ENCODE results near the gene TTC34.
"Not testable (repeated sequence)": the region's sequence is repeated elsewhere in the genome, so short reads cannot be mapped to it uniquely, and the experiment has no call there.

Gene TTC34

DNA sequence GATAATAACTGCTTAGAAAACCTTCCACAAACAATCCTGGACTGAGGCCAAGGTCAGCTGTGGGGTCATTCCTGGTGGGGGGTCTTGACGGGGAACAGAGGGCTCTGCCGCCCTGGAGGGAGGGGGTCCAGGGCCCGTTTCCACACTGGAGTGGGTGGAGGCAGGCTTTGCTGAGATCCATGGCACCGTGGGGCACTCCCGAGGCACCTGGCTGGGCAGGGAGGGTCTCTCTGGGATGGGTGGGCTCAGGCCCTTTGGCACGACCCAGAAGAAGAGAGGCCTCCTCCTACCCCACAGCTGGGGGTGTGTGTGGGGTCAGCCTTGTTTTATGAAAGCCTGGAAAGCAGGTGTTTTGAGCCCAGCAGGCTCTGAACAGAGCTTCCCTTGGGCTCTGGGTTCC is 173.7 kb downstream of the TTC34 start:
- no peak overlapping the region for H2AFZ ChIP-seq (ENCODE audit: low read length)
- H4K20me1 ChIP-seq (ENCODE audit: insufficient read depth, low read length, poor library complexity, severe bottlenecking) = no peaks in the 10 kb centered on the region
- no peaks in the 10 kb centered on the region for H3F3A ChIP-seq (ENCODE audit: low read depth)
- no peak overlapping the region for H3K9ac ChIP-seq (ENCODE audit: low read depth, low read length, poor library complexity, severe bottlenecking)
- H3K4me3 ChIP-seq (ENCODE audit: low read length, poor library complexity, severe bottlenecking) = no peak overlapping the region
- no peaks in the 10 kb centered on the region for H3K9me2 ChIP-seq (replicated peaks; ENCODE audit: low read depth, low read length)
- no peak overlapping the region for H3K4me2 ChIP-seq (ENCODE audit: low read depth, low read length, poor library complexity, severe bottlenecking)
- TF ChIP-seq EZH2phosphoT487 (IDR thresholded peaks at IDR 0.05; ENCODE audit: borderline replicate concordance) = no peak
- TF ChIP-seq, protein P1, sequence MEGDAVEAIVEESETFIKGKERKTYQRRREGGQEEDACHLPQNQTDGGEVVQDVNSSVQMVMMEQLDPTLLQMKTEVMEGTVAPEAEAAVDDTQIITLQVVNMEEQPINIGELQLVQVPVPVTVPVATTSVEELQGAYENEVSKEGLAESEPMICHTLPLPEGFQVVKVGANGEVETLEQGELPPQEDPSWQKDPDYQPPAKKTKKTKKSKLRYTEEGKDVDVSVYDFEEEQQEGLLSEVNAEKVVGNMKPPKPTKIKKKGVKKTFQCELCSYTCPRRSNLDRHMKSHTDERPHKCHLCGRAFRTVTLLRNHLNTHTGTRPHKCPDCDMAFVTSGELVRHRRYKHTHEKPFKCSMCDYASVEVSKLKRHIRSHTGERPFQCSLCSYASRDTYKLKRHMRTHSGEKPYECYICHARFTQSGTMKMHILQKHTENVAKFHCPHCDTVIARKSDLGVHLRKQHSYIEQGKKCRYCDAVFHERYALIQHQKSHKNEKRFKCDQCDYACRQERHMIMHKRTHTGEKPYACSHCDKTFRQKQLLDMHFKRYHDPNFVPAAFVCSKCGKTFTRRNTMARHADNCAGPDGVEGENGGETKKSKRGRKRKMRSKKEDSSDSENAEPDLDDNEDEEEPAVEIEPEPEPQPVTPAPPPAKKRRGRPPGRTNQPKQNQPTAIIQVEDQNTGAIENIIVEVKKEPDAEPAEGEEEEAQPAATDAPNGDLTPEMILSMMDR (conservative IDR thresholded peaks at IDR 0.05; ENCODE audit: low read length) = no peak
- no peaks in the 10 kb centered on the region for H3K27me3 ChIP-seq (ENCODE audit: insufficient read depth, low read length, poor library complexity, severe bottlenecking)
- peaks cover 16% of the 10 kb centered on the region; the same call in 1 of the 2 replicates for H3K9me3 ChIP-seq (ENCODE audit: insufficient read depth, low read depth, low read length)
- H3K4me1 ChIP-seq (ENCODE audit: insufficient read depth, low read length, poor library complexity, severe bottlenecking) = no peaks in the 10 kb centered on the region
- no peaks in the 10 kb centered on the region for H3K79me2 ChIP-seq (ENCODE audit: insufficient read depth, low read length)
- no peaks in the 10 kb centered on the region for H3K36me3 ChIP-seq (ENCODE audit: insufficient read depth, low read length)

DNA sequence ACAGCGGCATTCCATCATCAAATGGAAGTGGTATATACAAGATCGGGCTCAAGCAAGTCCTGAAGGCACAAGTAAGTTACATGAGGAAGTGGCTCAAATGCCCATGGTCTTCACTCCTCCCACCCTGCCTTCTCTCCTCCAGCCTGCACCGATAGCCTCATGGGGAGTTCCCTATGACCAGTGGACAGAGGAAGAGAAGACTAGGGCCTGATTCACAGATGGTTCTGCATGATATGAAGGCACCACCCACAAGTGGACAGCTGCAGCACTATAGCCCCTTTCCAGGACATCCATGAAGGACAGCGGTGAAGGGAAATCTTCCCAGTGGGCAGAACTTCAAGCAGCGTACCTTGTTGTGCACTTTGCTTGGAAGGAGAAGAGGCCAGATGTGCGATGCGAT is 175.7 kb downstream of the TTC34 start:
- H3K4me3 ChIP-seq (ENCODE audit: low read length, poor library complexity, severe bottlenecking); H3K27me3 ChIP-seq (ENCODE audit: insufficient read depth, low read length, poor library complexity, severe bottlenecking); H3K4me2 ChIP-seq (ENCODE audit: low read depth, low read length, poor library complexity, severe bottlenecking); H3K9me2 ChIP-seq (replicated peaks; ENCODE audit: low read depth, low read length); H4K20me1 ChIP-seq (ENCODE audit: insufficient read depth, low read length, poor library complexity, severe bottlenecking); H2AFZ ChIP-seq (ENCODE audit: low read length); H3F3A ChIP-seq (ENCODE audit: low read depth); H3K36me3 ChIP-seq (ENCODE audit: insufficient read depth, low read length); H3K79me2 ChIP-seq (ENCODE audit: insufficient read depth, low read length); H3K9ac ChIP-seq (ENCODE audit: low read depth, low read length, poor library complexity, severe bottlenecking); H3K9me3 ChIP-seq (ENCODE audit: insufficient read depth, low read depth, low read length); H3K4me1 ChIP-seq (ENCODE audit: insufficient read depth, low read length, poor library complexity, severe bottlenecking): not testable (repeated sequence)

DNA sequence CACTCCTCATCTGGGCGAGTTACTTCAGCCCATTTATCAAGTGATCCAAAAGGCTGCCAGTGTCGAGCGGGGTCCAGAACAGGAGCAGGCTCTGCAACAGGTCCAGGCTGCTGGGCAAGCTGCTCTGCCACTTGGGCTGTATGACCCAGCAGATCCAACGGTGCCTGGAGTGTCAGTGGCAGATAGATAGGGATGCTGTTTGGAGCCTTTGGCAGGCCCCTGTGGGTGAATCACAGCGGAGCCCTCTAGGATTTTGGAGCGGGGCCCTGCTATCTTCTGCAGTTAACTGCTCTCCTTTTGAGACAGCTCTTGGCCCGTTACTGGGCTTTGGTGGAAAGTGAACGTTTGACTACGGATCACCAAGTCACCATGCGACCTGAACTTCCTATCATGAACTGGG is 176.2 kb downstream of the TTC34 start:
- H3K36me3 ChIP-seq (ENCODE audit: insufficient read depth, low read length) = no peaks in the 10 kb centered on the region
- no peaks in the 10 kb centered on the region for H3K9me2 ChIP-seq (replicated peaks; ENCODE audit: low read depth, low read length)
- peaks cover 4% of the 10 kb centered on the region; the same call in 1 of the 2 replicates for H3K9me3 ChIP-seq (ENCODE audit: insufficient read depth, low read depth, low read length)
- no peak overlapping the region for H3K4me2 ChIP-seq (ENCODE audit: low read depth, low read length, poor library complexity, severe bottlenecking)
- TF ChIP-seq, protein P1 (conservative IDR thresholded peaks at IDR 0.05; ENCODE audit: low read length) = no peak
- no peak for TF ChIP-seq EZH2phosphoT487 (IDR thresholded peaks at IDR 0.05; ENCODE audit: borderline replicate concordance)
- no peak overlapping the region for H2AFZ ChIP-seq (ENCODE audit: low read length)
- no peaks in the 10 kb centered on the region for H3K79me2 ChIP-seq (ENCODE audit: insufficient read depth, low read length)
- no peaks in the 10 kb centered on the region for H3F3A ChIP-seq (ENCODE audit: low read depth)
- no peak overlapping the region for H3K9ac ChIP-seq (ENCODE audit: low read depth, low read length, poor library complexity, severe bottlenecking)
- no peaks in the 10 kb centered on the region for H3K27me3 ChIP-seq (ENCODE audit: insufficient read depth, low read length, poor library complexity, severe bottlenecking)
- no peaks in the 10 kb centered on the region for H4K20me1 ChIP-seq (ENCODE audit: insufficient read depth, low read length, poor library complexity, severe bottlenecking)
- H3K4me1 ChIP-seq (ENCODE audit: insufficient read depth, low read length, poor library complexity, severe bottlenecking) = no peaks in the 10 kb centered on the region
- H3K4me3 ChIP-seq (ENCODE audit: low read length, poor library complexity, severe bottlenecking) = no peak overlapping the region

DNA sequence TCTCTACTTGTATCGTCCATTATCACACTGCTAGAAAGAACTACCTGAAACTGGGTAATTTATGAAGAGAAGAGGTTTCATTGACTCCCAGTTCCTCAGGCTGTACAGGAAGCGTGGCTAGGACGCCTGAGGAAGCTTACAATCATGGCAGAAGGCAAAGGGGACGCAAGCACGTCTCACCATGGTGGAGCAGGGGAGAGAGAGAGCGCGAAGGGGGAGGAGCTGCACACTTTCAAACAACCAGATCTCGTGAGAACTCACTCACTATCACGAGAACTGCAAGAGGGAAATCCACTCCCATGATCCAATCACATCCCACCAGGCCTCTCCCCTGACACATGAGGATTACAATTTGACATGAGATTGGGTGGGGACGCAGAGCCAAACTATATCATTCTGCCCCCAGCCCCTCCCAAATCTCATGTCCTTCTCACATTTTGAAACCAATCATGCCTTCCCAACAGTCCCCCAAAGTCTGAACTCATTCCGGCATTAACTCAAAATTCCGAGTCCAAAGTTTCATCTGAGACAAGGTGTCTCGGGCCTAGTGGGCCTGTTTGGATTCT is 176.7 kb downstream of the TTC34 start:
- Histone ChIP-seq H3K79me2 (ENCODE audit: insufficient read depth, low read length) (no peaks in the 10 kb centered on the region), H3K9me2 (replicated peaks; ENCODE audit: low read depth, low read length) (no peaks in the 10 kb centered on the region), H3K4me1 (ENCODE audit: insufficient read depth, low read length, poor library complexity, severe bottlenecking) (no peaks in the 10 kb centered on the region), H3K27me3 (ENCODE audit: insufficient read depth, low read length, poor library complexity, severe bottlenecking) (no peaks in the 10 kb centered on the region), H3K4me2 (ENCODE audit: low read depth, low read length, poor library complexity, severe bottlenecking) (no peak overlapping the region), H3K9me3 (ENCODE audit: insufficient read depth, low read depth, low read length) (no peaks in the 10 kb centered on the region; the same call in 1 of the 2 replicates), H4K20me1 (ENCODE audit: insufficient read depth, low read length, poor library complexity, severe bottlenecking) (no peaks in the 10 kb centered on the region), H3K4me3 (ENCODE audit: low read length, poor library complexity, severe bottlenecking) (no peak overlapping the region), H3K36me3 (ENCODE audit: insufficient read depth, low read length) (no peaks in the 10 kb centered on the region), H3F3A (ENCODE audit: low read depth) (no peaks in the 10 kb centered on the region), H3K9ac (ENCODE audit: low read depth, low read length, poor library complexity, severe bottlenecking) (no peak overlapping the region), H2AFZ (ENCODE audit: low read length) (no peak overlapping the region)
- TF ChIP-seq EZH2phosphoT487 (IDR thresholded peaks at IDR 0.05; ENCODE audit: borderline replicate concordance) = no peak
- TF ChIP-seq, protein P1 (conservative IDR thresholded peaks at IDR 0.05; ENCODE audit: low read length) = no peak

All from Loucy (cell line).